H7 (cell line): ENCODE measurements around the gene TMEM263. TPM values are rescaled to one million over a fixed set of nuclear protein-coding genes. Genes with fewer than 3 reads are reported as not detected.

Source experiments
- total RNA-seq: library from RNA; depleted of rRNA; stranded (reverse); fragments of >200 nt; shearing (Covaris generic); gene quantifications from 2 replicates; pipeline ENCODE4 v1.2.3, GENCODE V29; 2014; rRNA removed

Gene TMEM263
- total RNA-seq, 1 experiment from 2014 or later = 19.0 TPM

Other genes with a start within 250 kb of the TMEM263 start
- gene RIC8B, start 181.2 kb upstream of the TMEM263 start, total RNA-seq = 10.7 and 15.2 TPM in 2 replicates
- gene MTERF2, start 31.2 kb downstream of the TMEM263 start, total RNA-seq = 6.5 and 11.5 TPM in 2 replicates
- gene CRY1, start 137.6 kb downstream of the TMEM263 start, total RNA-seq = 44.0 and 44.9 TPM in 2 replicates